GM21529 (cell line): ENCODE measurements around the gene SATB2.

Source experiments
- ATAC-seq: cut with Tn5 transposase; IDR thresholded peaks from one replicate; pipeline ENCODE4 v1.9.1; 2021; ENCODE audit not compliant: unreplicated experiment

Gene SATB2

GRCh38 chr2:199452260-199452990, 5.3 kb downstream of the SATB2 start:
- no peak for ATAC-seq

GRCh38 chr2:199449956-199450355, 7.8 kb downstream of the SATB2 start:
- no peak for ATAC-seq

GRCh38 chr2:199449455-199449854, 8.3 kb downstream of the SATB2 start:
- ATAC-seq, result no peak

GRCh38 chr2:199446996-199447576, 10.7 kb downstream of the SATB2 start:
- ATAC-seq, result no peak

- ATAC-seq, result no peak
These were observed 13.0 kb downstream of the SATB2 start for GRCh38 chr2:199444749-199445148.

GRCh38 chr2:199443589-199444130, 14.1 kb downstream of the SATB2 start:
- ATAC-seq, result no peak

GRCh38 chr2:199442173-199442572, 15.6 kb downstream of the SATB2 start:
- ATAC-seq, result no peak

- ATAC-seq, result no peak
These were observed 16.0 kb downstream of the SATB2 start for GRCh38 chr2:199441759-199442158.

GRCh38 chr2:199440118-199440517, 17.6 kb downstream of the SATB2 start:
- ATAC-seq, result no peak

GRCh38 chr2:199439542-199439941, 18.2 kb downstream of the SATB2 start:
- no peak for ATAC-seq

GRCh38 chr2:199439066-199439465, 18.7 kb downstream of the SATB2 start:
- no peak for ATAC-seq

- no peak for ATAC-seq
These were observed 23.2 kb downstream of the SATB2 start for GRCh38 chr2:199434555-199434954.

GRCh38 chr2:199433204-199433832, 24.4 kb downstream of the SATB2 start:
- ATAC-seq, result no peak

- no peak for ATAC-seq
These were observed 26.0 kb downstream of the SATB2 start for GRCh38 chr2:199431746-199432213.

- no peak for ATAC-seq
These were observed 27.5 kb downstream of the SATB2 start for GRCh38 chr2:199430214-199430613.

GRCh38 chr2:199428291-199428690, 29.4 kb downstream of the SATB2 start:
- ATAC-seq, result no peak

GRCh38 chr2:199424160-199424559, 33.6 kb downstream of the SATB2 start:
- no peak for ATAC-seq

- no peak for ATAC-seq
These were observed 38.3 kb downstream of the SATB2 start for GRCh38 chr2:199419428-199419827.

- ATAC-seq, result no peak
These were observed 43.3 kb downstream of the SATB2 start for GRCh38 chr2:199414465-199414864.

GRCh38 chr2:199414001-199414400, 43.7 kb downstream of the SATB2 start:
- ATAC-seq, result no peak

- ATAC-seq, result no peak
These were observed 47.8 kb downstream of the SATB2 start for GRCh38 chr2:199409759-199410529.
